Measurements from ENCODE around the gene ABCA1.

Gene ABCA1

DNA sequence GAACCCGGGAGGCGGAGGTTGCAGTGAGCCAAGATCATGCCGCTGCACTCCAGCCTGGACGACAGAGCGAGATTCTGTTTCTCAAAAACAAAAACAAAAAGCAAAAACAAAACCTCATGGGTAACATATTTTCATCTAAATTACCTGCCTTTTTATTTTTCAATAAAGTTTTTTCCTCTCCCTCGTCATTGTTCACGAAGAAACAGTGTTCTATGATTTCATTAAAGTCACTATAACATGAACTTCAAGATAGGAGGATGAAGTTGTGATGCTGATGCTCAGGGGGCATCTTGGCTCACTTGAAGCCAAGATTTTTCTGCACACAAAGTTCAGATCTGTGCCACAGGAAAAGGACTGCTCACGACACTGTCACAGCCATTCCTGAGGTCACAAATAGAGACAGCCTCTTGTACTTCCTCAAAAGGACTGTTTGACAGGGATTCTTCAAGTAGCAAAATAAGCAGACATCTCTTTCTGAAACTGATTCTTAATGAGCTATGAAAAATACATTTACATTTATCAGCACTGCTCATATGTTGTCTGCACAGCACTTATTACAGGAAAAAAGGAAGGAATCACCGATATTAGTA, 147.9 kb downstream of the ABCA1 start:
- no peak for DNase-seq (ENCODE audit: extremely low spot score)
- POLR2A ChIA-PET: no interaction called here
- no peak for TF ChIP-seq ZNF384 (IDR thresholded peaks at IDR 0.05)
- TF ChIP-seq L3MBTL2 (conservative IDR thresholded peaks at IDR 0.05): no peak
- TF ChIP-seq SUZ12 (IDR thresholded peaks at IDR 0.05): no peak

GRCh38 chr9:104779334-104779733, 148.6 kb downstream of the ABCA1 start:
- ChIA-PET CTCF (no interaction called here), POLR2A (no interaction called here)
- no peak for DNase-seq (ENCODE audit: extremely low spot score)
- TF ChIP-seq ZNF384 (IDR thresholded peaks at IDR 0.05) (no peak), ARNT (IDR thresholded peaks at IDR 0.05) (no peak), PKNOX1 (IDR thresholded peaks at IDR 0.05) (no peak), SUZ12 (IDR thresholded peaks at IDR 0.05) (no peak), LEF1 (IDR thresholded peaks at IDR 0.05; ENCODE audit: borderline replicate concordance) (no peak), FOXA1 (IDR thresholded peaks at IDR 0.05) (no peak), HDGF (IDR thresholded peaks at IDR 0.05; ENCODE audit: borderline replicate concordance) (no peak), ELF4 (IDR thresholded peaks at IDR 0.05) (no peak), FOXK2 (IDR thresholded peaks at IDR 0.05) (no peak), FOXM1 (IDR thresholded peaks at IDR 0.05; ENCODE audit: borderline replicate concordance) (no peak), SP1 (IDR thresholded peaks at IDR 0.05) (no peak), CTBP1 (IDR thresholded peaks at IDR 0.05; ENCODE audit: borderline replicate concordance) (no peak), NFRKB (IDR thresholded peaks at IDR 0.05) (no peak)

More for the DNA sequence above, 147.9 kb downstream of the ABCA1 start:
- CTCF ChIA-PET: interaction anchor here (0.8 kb wide), 2 partner anchors 81 to 639 kb away, joined by 3 read pairs; no protein-coding TSS in a partner anchor

DNA sequence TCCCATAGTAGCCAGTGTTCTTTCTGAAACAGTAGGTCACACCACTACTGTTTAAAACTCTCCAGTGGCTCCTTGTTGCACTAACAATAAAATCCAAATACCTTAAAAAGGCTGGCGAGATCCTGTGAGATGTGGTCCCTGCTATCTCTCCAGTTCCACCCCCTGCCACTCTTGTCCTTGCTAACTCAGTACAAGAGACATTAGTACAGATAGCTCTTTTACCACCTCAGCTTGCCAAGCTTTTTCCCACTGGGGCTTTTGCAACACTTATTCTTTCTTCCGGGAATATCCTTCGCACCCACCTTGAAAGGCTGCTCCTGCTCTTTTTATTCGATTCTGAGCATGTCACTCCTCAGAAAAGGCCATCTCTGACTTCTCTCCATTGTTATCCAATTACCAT, 149.2 kb downstream of the ABCA1 start:
- ChIA-PET POLR2A (no interaction called here), CTCF (no interaction called here)
- no peak for DNase-seq (ENCODE audit: extremely low spot score)

GRCh38 chr9:104776797-104777196, 151.2 kb downstream of the ABCA1 start:
- DNase-seq (ENCODE audit: extremely low spot score): no peak
- ChIA-PET CTCF (no interaction called here), POLR2A (no interaction called here)
- no peak for TF ChIP-seq TARDBP (IDR thresholded peaks at IDR 0.05)
- no peak for TF ChIP-seq FOXK2 (IDR thresholded peaks at IDR 0.05)
- TF ChIP-seq SUZ12 (IDR thresholded peaks at IDR 0.05): no peak
- no peak for TF ChIP-seq HDGF (IDR thresholded peaks at IDR 0.05; ENCODE audit: borderline replicate concordance)
- no peak for TF ChIP-seq ELF4 (IDR thresholded peaks at IDR 0.05)
- TF ChIP-seq ARNT (IDR thresholded peaks at IDR 0.05): no peak
- no peak for TF ChIP-seq LEF1 (IDR thresholded peaks at IDR 0.05; ENCODE audit: borderline replicate concordance)
- no peak for TF ChIP-seq BHLHE40 (IDR thresholded peaks at IDR 0.05; ENCODE audit: borderline replicate concordance)
- no peak for TF ChIP-seq PKNOX1 (IDR thresholded peaks at IDR 0.05)
- TF ChIP-seq CTBP1 (IDR thresholded peaks at IDR 0.05; ENCODE audit: borderline replicate concordance): no peak
- TF ChIP-seq NFRKB (IDR thresholded peaks at IDR 0.05): no peak
- no peak for TF ChIP-seq FOXM1 (IDR thresholded peaks at IDR 0.05; ENCODE audit: borderline replicate concordance)
- no peak for TF ChIP-seq L3MBTL2 (conservative IDR thresholded peaks at IDR 0.05)
- no peak for TF ChIP-seq SP1 (IDR thresholded peaks at IDR 0.05)
- TF ChIP-seq ZNF384 (IDR thresholded peaks at IDR 0.05): no peak
- TF ChIP-seq FOXA1 (IDR thresholded peaks at IDR 0.05): no peak

More for the DNA sequence above, 149.2 kb downstream of the ABCA1 start:
- TF ChIP-seq FOXA1 (IDR thresholded peaks at IDR 0.05) (no peak), FOXK2 (IDR thresholded peaks at IDR 0.05) (no peak), LEF1 (IDR thresholded peaks at IDR 0.05; ENCODE audit: borderline replicate concordance) (no peak), L3MBTL2 (conservative IDR thresholded peaks at IDR 0.05) (no peak), NFRKB (IDR thresholded peaks at IDR 0.05) (no peak), BHLHE40 (IDR thresholded peaks at IDR 0.05; ENCODE audit: borderline replicate concordance) (no peak), HDGF (IDR thresholded peaks at IDR 0.05; ENCODE audit: borderline replicate concordance) (no peak), PKNOX1 (IDR thresholded peaks at IDR 0.05) (no peak), FOXM1 (IDR thresholded peaks at IDR 0.05; ENCODE audit: borderline replicate concordance) (no peak), TARDBP (IDR thresholded peaks at IDR 0.05) (no peak), SP1 (IDR thresholded peaks at IDR 0.05) (no peak), ELF4 (IDR thresholded peaks at IDR 0.05) (no peak), ARNT (IDR thresholded peaks at IDR 0.05) (no peak), SUZ12 (IDR thresholded peaks at IDR 0.05) (no peak), CTBP1 (IDR thresholded peaks at IDR 0.05; ENCODE audit: borderline replicate concordance) (no peak), ZNF384 (IDR thresholded peaks at IDR 0.05) (no peak)

- POLR2A ChIA-PET: no interaction called here
- CTCF ChIA-PET: no interaction called here
- TF ChIP-seq HDGF (IDR thresholded peaks at IDR 0.05; ENCODE audit: borderline replicate concordance) (no peak), TARDBP (IDR thresholded peaks at IDR 0.05) (no peak), SUZ12 (IDR thresholded peaks at IDR 0.05) (no peak), PKNOX1 (IDR thresholded peaks at IDR 0.05) (no peak), NFRKB (IDR thresholded peaks at IDR 0.05) (no peak), ARNT (IDR thresholded peaks at IDR 0.05) (no peak), BHLHE40 (IDR thresholded peaks at IDR 0.05; ENCODE audit: borderline replicate concordance) (no peak), FOXK2 (IDR thresholded peaks at IDR 0.05) (no peak), CTBP1 (IDR thresholded peaks at IDR 0.05; ENCODE audit: borderline replicate concordance) (no peak), LEF1 (IDR thresholded peaks at IDR 0.05; ENCODE audit: borderline replicate concordance) (no peak), FOXA1 (IDR thresholded peaks at IDR 0.05) (no peak), L3MBTL2 (conservative IDR thresholded peaks at IDR 0.05) (no peak), ELF4 (IDR thresholded peaks at IDR 0.05) (no peak), ZNF384 (IDR thresholded peaks at IDR 0.05) (no peak), FOXM1 (IDR thresholded peaks at IDR 0.05; ENCODE audit: borderline replicate concordance) (no peak), SP1 (IDR thresholded peaks at IDR 0.05) (no peak)
- DNase-seq (ENCODE audit: extremely low spot score): no peak
Observed at GRCh38 chr9:104775976-104776375, 152.0 kb downstream of the ABCA1 start.
